Lower leg skin (tissue), 4 donors: Measurements from ENCODE around the gene GGT7. TPM values are rescaled to one million over a fixed set of nuclear protein-coding genes. Genes with fewer than 3 reads are reported as not detected.

Source experiments
- DNase-seq, 2 donors: peaks; one replicate each; pipeline ENCODE4 v3.0.0-alpha.2; 2019; ENCODE audit warnings: low spot score in 2 of 2
- H3K4me3 ChIP-seq: fragments of 200-600 bp; sonication (generic); 2 replicates; pipeline ENCODE4 v1.5.1; 2017; ENCODE audit warnings: mild to moderate bottlenecking, low read depth; ENCODE audit not compliant: poor library complexity, severe bottlenecking
- POLR2A ChIP-seq, 2 donors: fragments of 450-650 bp; IDR thresholded peaks; one replicate each; pipeline ENCODE4 v1.6.1; 2016 to 2017; ENCODE audit warnings: antibody characterized with exemption in 2 of 2, mild to moderate bottlenecking in 1 of 2, moderate library complexity in 1 of 2
- WGBS, 2 donors: methylation state at CpG; one replicate each; pipeline ENCODE4 v1.1.5; 2018; 5-methylcytosine and 5-hydroxymethylcytosine counted together
- intact Hi-C: fragments of 100-400 bp; cut with DNase I; formaldehyde crosslinking; loops from one replicate; pipeline ENCODE4 v1.15.0; 2023; ENCODE audit warnings: low total_unique reads
- total RNA-seq, 4 donors: library from RNA; depleted of rRNA; stranded (reverse); fragments of >200 nt; gene quantifications; one replicate each; pipeline ENCODE4 v1.1.0, GENCODE V29; 2016
- TF ChIP-seq, protein P1 (sequence below), 3 donors: fragments of 450-650 bp; IDR thresholded peaks; one replicate each; pipeline ENCODE4 v1.5.1; 2016; ENCODE audit warnings: antibody characterized with exemption in 3 of 3, mild to moderate bottlenecking in 3 of 3, moderate library complexity in 2 of 3

The GGT7 gene
- total RNA-seq, 4 donors from 2014 or later = 8.6 to 12.9 (median 9.6) TPM

DNA sequence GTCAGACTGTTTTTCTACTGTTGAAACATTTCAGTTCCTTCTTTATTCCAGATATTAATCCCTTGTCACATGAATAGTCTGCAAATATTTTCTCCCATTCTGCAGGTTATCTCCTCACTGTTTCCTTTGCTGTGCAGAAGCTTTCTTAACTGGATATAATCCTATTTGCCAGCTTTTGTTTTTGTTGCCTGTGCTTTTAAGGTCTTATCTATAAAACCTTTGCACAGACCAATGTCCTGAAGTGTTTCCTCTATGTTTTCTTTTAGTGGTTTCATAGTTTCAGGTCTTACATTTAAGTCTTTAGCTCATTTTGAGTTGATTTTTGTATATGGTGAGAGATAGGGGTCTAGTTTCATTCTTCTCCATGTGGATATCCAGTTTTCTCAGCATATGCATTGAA lies 66.4 kb downstream of the GGT7 start:
- no peak for DNase-seq
- H3K4me3 ChIP-seq = no peak overlapping the region
- no peak for TF ChIP-seq POLR2A (IDR thresholded peaks at IDR 0.05)
- TF ChIP-seq, protein P1, sequence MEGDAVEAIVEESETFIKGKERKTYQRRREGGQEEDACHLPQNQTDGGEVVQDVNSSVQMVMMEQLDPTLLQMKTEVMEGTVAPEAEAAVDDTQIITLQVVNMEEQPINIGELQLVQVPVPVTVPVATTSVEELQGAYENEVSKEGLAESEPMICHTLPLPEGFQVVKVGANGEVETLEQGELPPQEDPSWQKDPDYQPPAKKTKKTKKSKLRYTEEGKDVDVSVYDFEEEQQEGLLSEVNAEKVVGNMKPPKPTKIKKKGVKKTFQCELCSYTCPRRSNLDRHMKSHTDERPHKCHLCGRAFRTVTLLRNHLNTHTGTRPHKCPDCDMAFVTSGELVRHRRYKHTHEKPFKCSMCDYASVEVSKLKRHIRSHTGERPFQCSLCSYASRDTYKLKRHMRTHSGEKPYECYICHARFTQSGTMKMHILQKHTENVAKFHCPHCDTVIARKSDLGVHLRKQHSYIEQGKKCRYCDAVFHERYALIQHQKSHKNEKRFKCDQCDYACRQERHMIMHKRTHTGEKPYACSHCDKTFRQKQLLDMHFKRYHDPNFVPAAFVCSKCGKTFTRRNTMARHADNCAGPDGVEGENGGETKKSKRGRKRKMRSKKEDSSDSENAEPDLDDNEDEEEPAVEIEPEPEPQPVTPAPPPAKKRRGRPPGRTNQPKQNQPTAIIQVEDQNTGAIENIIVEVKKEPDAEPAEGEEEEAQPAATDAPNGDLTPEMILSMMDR (IDR thresholded peaks at IDR 0.05) = no peak
- intact Hi-C loops = no loop called here

DNA sequence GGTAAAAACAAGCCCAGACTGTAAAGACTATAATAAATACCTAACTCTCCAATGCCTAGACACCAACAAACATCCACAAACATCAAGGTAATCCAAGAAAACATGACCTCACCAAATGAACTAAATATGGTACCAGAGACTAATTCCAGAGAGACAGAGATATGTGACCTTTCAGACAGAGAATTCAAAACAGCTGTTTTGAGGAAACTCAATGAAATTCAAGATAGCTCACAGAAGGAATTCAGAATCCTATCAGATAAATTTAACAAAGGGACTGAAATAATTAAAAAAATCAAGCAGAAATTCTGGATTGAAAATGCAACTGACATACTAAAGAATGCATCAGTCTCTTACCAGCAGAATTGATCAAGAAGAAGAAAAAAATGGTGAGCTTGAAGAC lies 73.8 kb downstream of the GGT7 start:
- no peak for TF ChIP-seq POLR2A (IDR thresholded peaks at IDR 0.05)
- TF ChIP-seq, protein P1 (IDR thresholded peaks at IDR 0.05) = no peak
- H3K4me3 ChIP-seq = no peak overlapping the region
- DNase-seq = no peak
- intact Hi-C loops = no loop called here

DNA sequence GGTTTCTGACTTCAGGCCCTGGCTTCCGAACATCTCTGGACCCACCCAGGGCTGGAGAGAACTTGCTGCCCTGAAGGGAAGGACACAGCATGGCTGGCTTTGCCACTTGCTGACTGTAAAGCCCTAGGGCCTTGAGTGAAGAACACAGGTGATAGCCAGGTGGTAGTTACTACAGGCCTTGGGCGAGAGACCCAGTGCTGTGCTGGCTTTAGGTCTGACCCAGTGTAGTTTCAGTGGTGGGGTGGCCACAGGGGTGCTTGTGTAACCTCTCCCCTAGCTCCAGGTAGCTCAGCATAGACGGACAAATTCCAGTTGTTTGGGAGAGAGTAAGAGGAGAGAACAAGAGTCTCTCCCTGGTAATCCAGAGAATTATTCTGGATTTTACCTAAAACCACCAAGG lies 74.3 kb downstream of the GGT7 start:
- intact Hi-C loops = no loop called here
- WGBS, 2 donors = 65 to 73% methylated on average over 3 of the region's 3 CpGs
- TF ChIP-seq POLR2A (IDR thresholded peaks at IDR 0.05) = no peak
- TF ChIP-seq, protein P1 (IDR thresholded peaks at IDR 0.05) = no peak

DNA sequence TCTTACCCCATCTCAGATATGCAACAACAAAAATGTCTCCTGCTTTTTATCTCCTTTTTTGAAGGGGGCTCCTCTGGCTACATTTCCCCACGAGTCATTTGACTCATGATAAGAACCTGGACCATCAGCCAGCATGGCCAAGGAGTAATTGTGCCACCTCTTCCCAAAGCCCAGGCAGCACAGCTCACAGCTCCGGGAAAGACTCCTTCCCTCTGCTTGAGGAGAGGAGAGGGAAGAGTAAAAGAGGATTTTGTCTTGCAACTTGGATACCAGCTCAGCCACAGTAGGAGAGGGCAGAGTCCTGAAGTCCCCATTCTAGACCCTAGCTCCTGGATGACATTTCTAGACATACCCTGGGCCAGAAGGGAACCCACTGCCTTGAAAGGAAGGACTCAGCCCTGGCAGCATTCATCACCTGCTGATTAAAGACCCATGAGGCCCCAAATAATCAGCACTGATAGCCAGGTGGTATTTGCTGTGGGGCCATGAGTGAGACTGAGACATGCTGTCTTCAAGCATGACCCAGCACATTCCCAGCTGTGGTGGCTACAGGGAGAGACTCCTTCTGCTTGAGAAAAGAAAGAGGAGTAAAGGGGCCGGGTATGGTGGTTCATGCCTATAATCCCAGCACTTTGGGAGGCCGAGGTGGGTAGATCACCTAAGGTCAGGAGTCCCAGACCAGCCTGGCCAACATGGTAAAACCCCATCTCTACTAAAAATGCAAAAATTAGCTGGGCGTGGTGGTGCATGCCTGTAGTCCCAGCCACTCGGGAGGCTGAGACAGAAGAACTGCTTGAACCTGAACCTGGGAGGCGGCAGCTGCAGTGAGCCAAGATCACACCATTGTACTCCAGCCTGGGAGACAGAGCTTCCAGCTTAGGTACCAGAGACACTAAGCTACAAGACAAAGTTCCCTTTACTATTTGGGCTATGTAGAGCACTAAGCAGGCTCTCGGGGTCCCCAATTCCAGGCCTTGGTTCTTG lies 75.4 kb downstream of the GGT7 start:
- TF ChIP-seq, protein P1 (IDR thresholded peaks at IDR 0.05) = no peak
- no peak for TF ChIP-seq POLR2A (IDR thresholded peaks at IDR 0.05)
- intact Hi-C loops = no loop called here
- 86 to 88% methylated on average over 8 of the region's 8 CpGs for WGBS, 2 donors
- no peak overlapping the region for H3K4me3 ChIP-seq
- DNase-seq = no peak

More for the DNA sequence above, 74.3 kb downstream of the GGT7 start:
- H3K4me3 ChIP-seq = no peak overlapping the region
- DNase-seq = no peak

Other genes with a start within 250 kb of the GGT7 start
- 10 to 100 TPM in 1 of 4 donors, 1 to 10 TPM in 3; 5.1 to 16.4 (median 8.5) TPM for gene PIGU, start 195.8 kb downstream of the GGT7 start, total RNA-seq
- 10 to 100 TPM in 2 of 4 donors, 1 to 10 TPM in 2; 3.8 to 12.0 (median 8.5) TPM for gene TP53INP2, start 168.5 kb downstream of the GGT7 start, total RNA-seq
- gene NCOA6, start 47.2 kb downstream of the GGT7 start, total RNA-seq = 10 to 100 TPM; 20.9 to 37.6 (median 29.9) TPM
- 10 to 100 TPM; 54.3 to 98.1 (median 71.5) TPM for gene ACSS2, start 3.8 kb upstream of the GGT7 start, total RNA-seq
- gene GSS, start 83.0 kb upstream of the GGT7 start, total RNA-seq = 10 to 100 TPM; 49.9 to 56.7 (median 52.9) TPM
- gene MYH7B, start 83.0 kb upstream of the GGT7 start, total RNA-seq = under 1 TPM; 0.10 to 0.27 (median 0.18) TPM
- 10 to 100 TPM; 40.3 to 64.5 (median 50.0) TPM for gene TRPC4AP, start 220.0 kb upstream of the GGT7 start, total RNA-seq